Caco-2 (cell line): ENCODE results near the gene KCNK7. TPM values are rescaled to one million over a fixed set of nuclear protein-coding genes. Genes with fewer than 3 reads are reported as not detected.

ENCODE experiments used
- BruUV-seq: library from RNA; stranded (reverse); fragments of 400-500 nt; replicated peaks from 2 replicates; lab custom pipeline; 2021; lab: Mats Ljungman, UMichigan
- CTCF ChIA-PET: fragments of 300-600 bp; sonication (Branson Sonifier 250); formaldehyde crosslinking; loops from one replicate; lab custom pipeline; 2022; ENCODE audit warnings: antibody characterized with exemption; lab: Charles Lee
- POLR2A ChIA-PET: fragments of 300-600 bp; sonication (Branson Sonifier 250); formaldehyde crosslinking; loops from one replicate; lab custom pipeline; 2022; ENCODE audit warnings: antibody characterized with exemption; lab: Charles Lee
- DNase-seq, 2 experiments: peaks; one replicate each; pipeline versions ENCODE4 v3.0.0 to v3.0.0-alpha.2; 2020 to 2022
- H3K27me3 ChIP-seq: replicated peaks from 2 replicates; pipeline ENCODE4 v1.6.0; 2011; ENCODE audit warnings: low read length; ENCODE audit not compliant: control insufficient read depth, insufficient read depth
- H3K36me3 ChIP-seq: 2 replicates; pipeline ENCODE4 v1.5.1; 2011; ENCODE audit warnings: low read length; ENCODE audit not compliant: control insufficient read depth, insufficient read depth
- H3K4me1 ChIP-seq: fragments of 250-450 bp; sonication (Bioruptor Pico); 2 replicates; pipeline ENCODE4 v1.5.1; 2020; ENCODE audit warnings: mild to moderate bottlenecking
- H3K4me3 ChIP-seq: 2 replicates; pipeline ENCODE4 v1.5.1; 2011; ENCODE audit warnings: low read depth, mild to moderate bottlenecking, control low read depth, low read length
- H3K9me3 ChIP-seq: fragments of 250-450 bp; sonication (Bioruptor Pico); 2 replicates; pipeline ENCODE4 v1.5.1; 2020; ENCODE audit warnings: mild to moderate bottlenecking, moderate library complexity
- H3K27ac Mint-ChIP-seq: one replicate; pipeline ENCODE4 v1.8.0; 2022; ENCODE audit warnings: mixed read lengths; ENCODE audit not compliant: unreplicated experiment
- H3K27me3 Mint-ChIP-seq: one replicate; pipeline ENCODE4 v1.8.0; 2022; ENCODE audit warnings: mixed read lengths; ENCODE audit not compliant: insufficient read depth, unreplicated experiment
- H3K36me3 Mint-ChIP-seq: one replicate; pipeline ENCODE4 v1.8.0; 2022; ENCODE audit warnings: mild to moderate bottlenecking, mixed read lengths; ENCODE audit not compliant: insufficient read depth, unreplicated experiment
- H3K4me1 Mint-ChIP-seq: one replicate; pipeline ENCODE4 v1.8.0; 2022; ENCODE audit warnings: low read depth, mixed read lengths; ENCODE audit not compliant: unreplicated experiment
- H3K4me3 Mint-ChIP-seq: one replicate; pipeline ENCODE4 v1.8.0; 2022; ENCODE audit warnings: mild to moderate bottlenecking, moderate library complexity, mixed read lengths; ENCODE audit not compliant: unreplicated experiment
- H3K9me3 Mint-ChIP-seq: one replicate; pipeline ENCODE4 v1.8.0; 2022; ENCODE audit warnings: mixed read lengths; ENCODE audit not compliant: unreplicated experiment
- CTCF ChIP-seq, 2 experiments: fragments of 200-600 bp in 1 of 2; IDR thresholded peaks; 1 replicate in 1 of 2; 2 replicates in 1 of 2; pipeline versions ENCODE4 v1.5.1 to v1.8.0; 2011 to 2022; ENCODE audit warnings: antibody characterized with exemption in 1 of 2, control low read depth in 1 of 2, inconsistent platforms in 1 of 2, low read depth in 1 of 2, low read length in 1 of 2, mild to moderate bottlenecking in 1 of 2, moderate library complexity in 1 of 2; ENCODE audit not compliant: insufficient read depth in 1 of 2, severe bottlenecking in 1 of 2, unreplicated experiment in 1 of 2
- intact Hi-C: fragments of 100-400 bp; cut with micrococcal nuclease; formaldehyde crosslinking; loops from one replicate; pipeline ENCODE4 v1.10.0; 2022; ENCODE audit not compliant: unreplicated experiment
- total RNA-seq: library from RNA; stranded (reverse); gene quantifications from 2 replicates; pipeline ENCODE4 v1.2.3, GENCODE V29; 2022

Gene KCNK7
- total RNA-seq, 1 experiment from 2014 or later: 0.39 TPM

GRCh38 chr11:65604258-65604657 is 8.7 kb upstream of the KCNK7 start:
- Histone ChIP-seq H3K9me3 (no peaks in the 10 kb centered on the region), H3K27me3 (no peaks in the 10 kb centered on the region), H3K4me3 (no peak overlapping the region), H3K4me1 (peaks cover 14% of the 10 kb centered on the region), H3K36me3 (peaks cover 13% of the 10 kb centered on the region)
- no peak for DNase-seq
- intact Hi-C loops: no loop called here
- ChIA-PET CTCF (no interaction called here), POLR2A (no interaction called here)
- Mint-ChIP-seq H3K9me3 (no peaks in the 10 kb centered on the region), H3K4me3 (no peak overlapping the region), H3K27ac (no peak overlapping the region), H3K36me3 (peaks cover 55% of the 10 kb centered on the region), H3K27me3 (no peaks in the 10 kb centered on the region), H3K4me1 (no peaks in the 10 kb centered on the region)
- TF ChIP-seq CTCF (IDR thresholded peaks at IDR 0.05; ENCODE audit: insufficient read depth in 1 of 2, low read depth in 1 of 2, low read length in 1 of 2, severe bottlenecking in 1 of 2, unreplicated experiment in 1 of 2): no peak
- BruUV-seq: TSS peak; percentile 1

- Histone ChIP-seq H3K27me3 (no peaks in the 10 kb centered on the region), H3K4me1 (no peaks in the 10 kb centered on the region), H3K36me3 (peaks cover 7% of the 10 kb centered on the region), H3K9me3 (no peaks in the 10 kb centered on the region), H3K4me3 (no peak overlapping the region)
- Mint-ChIP-seq H3K4me3 (no peak overlapping the region), H3K27me3 (no peaks in the 10 kb centered on the region), H3K27ac (no peak overlapping the region), H3K36me3 (peaks cover 48% of the 10 kb centered on the region), H3K4me1 (no peaks in the 10 kb centered on the region), H3K9me3 (no peaks in the 10 kb centered on the region)
- ChIA-PET CTCF (no interaction called here), POLR2A (no interaction called here)
- intact Hi-C loops: no loop called here
- no peak for TF ChIP-seq CTCF (IDR thresholded peaks at IDR 0.05; ENCODE audit: insufficient read depth in 1 of 2, low read depth in 1 of 2, low read length in 1 of 2, severe bottlenecking in 1 of 2, unreplicated experiment in 1 of 2)
- no TSS peak for BruUV-seq
- DNase-seq: no peak
Measured at GRCh38 chr11:65599955-65600246, 4.3 kb upstream of the KCNK7 start.

- no peaks in the 10 kb centered on the region for H3K27me3 Mint-ChIP-seq
- no peak for TF ChIP-seq CTCF (IDR thresholded peaks at IDR 0.05; ENCODE audit: insufficient read depth in 1 of 2, low read depth in 1 of 2, low read length in 1 of 2, severe bottlenecking in 1 of 2, unreplicated experiment in 1 of 2)
- H3K36me3 Mint-ChIP-seq: peaks cover 48% of the 10 kb centered on the region
- POLR2A ChIA-PET: no interaction called here
- no peaks in the 10 kb centered on the region for H3K9me3 ChIP-seq
- H3K9me3 Mint-ChIP-seq: no peaks in the 10 kb centered on the region
- no peaks in the 10 kb centered on the region for H3K4me1 ChIP-seq
- H3K4me3 ChIP-seq: no peak overlapping the region
- peaks cover 5% of the 10 kb centered on the region for H3K36me3 ChIP-seq
- no peak overlapping the region for H3K27ac Mint-ChIP-seq
- no peak for DNase-seq
- intact Hi-C loops: no loop called here
- no TSS peak for BruUV-seq
- H3K4me1 Mint-ChIP-seq: no peaks in the 10 kb centered on the region
- H3K27me3 ChIP-seq: no peaks in the 10 kb centered on the region
- CTCF ChIA-PET: no interaction called here
- H3K4me3 Mint-ChIP-seq: no peak overlapping the region
Measured at GRCh38 chr11:65599216-65599954, 3.8 kb upstream of the KCNK7 start.
